Measurements from ENCODE around the gene LUC7L3. TPM values are rescaled to one million over a fixed set of nuclear protein-coding genes. Genes with fewer than 3 reads are reported as not detected.

Gene LUC7L3
- total and polyA plus RNA-seq, 2 of the 13 experiments (the other 11 are each of a cell fraction or from before 2014, with no cell fraction given) = 108 to 120 TPM

GRCh38 chr17:50684612-50685333 lies 34.6 kb upstream of the LUC7L3 start (continued):
- TF ChIP-seq, protein P1, sequence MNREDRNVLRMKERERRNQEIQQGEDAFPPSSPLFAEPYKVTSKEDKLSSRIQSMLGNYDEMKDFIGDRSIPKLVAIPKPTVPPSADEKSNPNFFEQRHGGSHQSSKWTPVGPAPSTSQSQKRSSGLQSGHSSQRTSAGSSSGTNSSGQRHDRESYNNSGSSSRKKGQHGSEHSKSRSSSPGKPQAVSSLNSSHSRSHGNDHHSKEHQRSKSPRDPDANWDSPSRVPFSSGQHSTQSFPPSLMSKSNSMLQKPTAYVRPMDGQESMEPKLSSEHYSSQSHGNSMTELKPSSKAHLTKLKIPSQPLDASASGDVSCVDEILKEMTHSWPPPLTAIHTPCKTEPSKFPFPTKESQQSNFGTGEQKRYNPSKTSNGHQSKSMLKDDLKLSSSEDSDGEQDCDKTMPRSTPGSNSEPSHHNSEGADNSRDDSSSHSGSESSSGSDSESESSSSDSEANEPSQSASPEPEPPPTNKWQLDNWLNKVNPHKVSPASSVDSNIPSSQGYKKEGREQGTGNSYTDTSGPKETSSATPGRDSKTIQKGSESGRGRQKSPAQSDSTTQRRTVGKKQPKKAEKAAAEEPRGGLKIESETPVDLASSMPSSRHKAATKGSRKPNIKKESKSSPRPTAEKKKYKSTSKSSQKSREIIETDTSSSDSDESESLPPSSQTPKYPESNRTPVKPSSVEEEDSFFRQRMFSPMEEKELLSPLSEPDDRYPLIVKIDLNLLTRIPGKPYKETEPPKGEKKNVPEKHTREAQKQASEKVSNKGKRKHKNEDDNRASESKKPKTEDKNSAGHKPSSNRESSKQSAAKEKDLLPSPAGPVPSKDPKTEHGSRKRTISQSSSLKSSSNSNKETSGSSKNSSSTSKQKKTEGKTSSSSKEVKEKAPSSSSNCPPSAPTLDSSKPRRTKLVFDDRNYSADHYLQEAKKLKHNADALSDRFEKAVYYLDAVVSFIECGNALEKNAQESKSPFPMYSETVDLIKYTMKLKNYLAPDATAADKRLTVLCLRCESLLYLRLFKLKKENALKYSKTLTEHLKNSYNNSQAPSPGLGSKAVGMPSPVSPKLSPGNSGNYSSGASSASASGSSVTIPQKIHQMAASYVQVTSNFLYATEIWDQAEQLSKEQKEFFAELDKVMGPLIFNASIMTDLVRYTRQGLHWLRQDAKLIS (CRISPR knock-in tag; IDR thresholded peaks at IDR 0.05) = peak; percentile 74
- TF ChIP-seq CC2D1A (CRISPR knock-in tag; IDR thresholded peaks at IDR 0.05) = no peak
- no peak for TF ChIP-seq IKZF1 (IDR thresholded peaks at IDR 0.05)
- TF ChIP-seq TEAD2 (CRISPR knock-in tag; IDR thresholded peaks at IDR 0.05) = no peak
- TF ChIP-seq CHD4 (IDR thresholded peaks at IDR 0.05; ENCODE audit: borderline replicate concordance, low read length) = peak; percentile 95
- TF ChIP-seq ETV6 (CRISPR knock-in tag; conservative IDR thresholded peaks at IDR 0.05) = peak; percentile 91
- TF ChIP-seq THAP11 (CRISPR knock-in tag; IDR thresholded peaks at IDR 0.05) = peak; percentile 85
- TF ChIP-seq MXI1 (IDR thresholded peaks at IDR 0.05; ENCODE audit: borderline replicate concordance, low read depth, low read length) = peak; percentile 90; the same call in 2 of the 3 replicates
- TF ChIP-seq, protein P2, sequence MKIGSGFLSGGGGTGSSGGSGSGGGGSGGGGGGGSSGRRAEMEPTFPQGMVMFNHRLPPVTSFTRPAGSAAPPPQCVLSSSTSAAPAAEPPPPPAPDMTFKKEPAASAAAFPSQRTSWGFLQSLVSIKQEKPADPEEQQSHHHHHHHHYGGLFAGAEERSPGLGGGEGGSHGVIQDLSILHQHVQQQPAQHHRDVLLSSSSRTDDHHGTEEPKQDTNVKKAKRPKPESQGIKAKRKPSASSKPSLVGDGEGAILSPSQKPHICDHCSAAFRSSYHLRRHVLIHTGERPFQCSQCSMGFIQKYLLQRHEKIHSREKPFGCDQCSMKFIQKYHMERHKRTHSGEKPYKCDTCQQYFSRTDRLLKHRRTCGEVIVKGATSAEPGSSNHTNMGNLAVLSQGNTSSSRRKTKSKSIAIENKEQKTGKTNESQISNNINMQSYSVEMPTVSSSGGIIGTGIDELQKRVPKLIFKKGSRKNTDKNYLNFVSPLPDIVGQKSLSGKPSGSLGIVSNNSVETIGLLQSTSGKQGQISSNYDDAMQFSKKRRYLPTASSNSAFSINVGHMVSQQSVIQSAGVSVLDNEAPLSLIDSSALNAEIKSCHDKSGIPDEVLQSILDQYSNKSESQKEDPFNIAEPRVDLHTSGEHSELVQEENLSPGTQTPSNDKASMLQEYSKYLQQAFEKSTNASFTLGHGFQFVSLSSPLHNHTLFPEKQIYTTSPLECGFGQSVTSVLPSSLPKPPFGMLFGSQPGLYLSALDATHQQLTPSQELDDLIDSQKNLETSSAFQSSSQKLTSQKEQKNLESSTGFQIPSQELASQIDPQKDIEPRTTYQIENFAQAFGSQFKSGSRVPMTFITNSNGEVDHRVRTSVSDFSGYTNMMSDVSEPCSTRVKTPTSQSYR (CRISPR knock-in tag; IDR thresholded peaks at IDR 0.05; ENCODE audit: borderline replicate concordance) = no peak; the same call in 1 of the 2 replicates
- TF ChIP-seq POGZ (CRISPR knock-in tag; IDR thresholded peaks at IDR 0.05) = peak; percentile 87; the same call in 1 of the 2 replicates
- TF ChIP-seq ZNF563 (CRISPR knock-in tag; IDR thresholded peaks at IDR 0.05) = peak; percentile 79
- TF ChIP-seq FOSL1 (CRISPR knock-in tag; IDR thresholded peaks at IDR 0.05; ENCODE audit: borderline replicate concordance) = peak; percentile 60; the same call in 1 of the 2 replicates
- peak; percentile 69; the same call in 1 of the 2 replicates for TF ChIP-seq BHLHE40 (IDR thresholded peaks at IDR 0.05; ENCODE audit: low read length)
- peak; percentile 96 for TF ChIP-seq YEATS4 (CRISPR knock-in tag; IDR thresholded peaks at IDR 0.05; ENCODE audit: borderline replicate concordance)
- TF ChIP-seq ZNF33A (CRISPR knock-in tag; IDR thresholded peaks at IDR 0.05; ENCODE audit: borderline replicate concordance) = no peak
- TF ChIP-seq ZFAT (CRISPR knock-in tag; conservative IDR thresholded peaks at IDR 0.05) = no peak
- peak; percentile 90; the same call in 1 of the 2 replicates for TF ChIP-seq ZNF552 (CRISPR knock-in tag; IDR thresholded peaks at IDR 0.05; ENCODE audit: borderline replicate concordance)
- no peak for TF ChIP-seq CHD2 (IDR thresholded peaks at IDR 0.05; ENCODE audit: low read depth, low read length)
- TF ChIP-seq, protein P3, sequence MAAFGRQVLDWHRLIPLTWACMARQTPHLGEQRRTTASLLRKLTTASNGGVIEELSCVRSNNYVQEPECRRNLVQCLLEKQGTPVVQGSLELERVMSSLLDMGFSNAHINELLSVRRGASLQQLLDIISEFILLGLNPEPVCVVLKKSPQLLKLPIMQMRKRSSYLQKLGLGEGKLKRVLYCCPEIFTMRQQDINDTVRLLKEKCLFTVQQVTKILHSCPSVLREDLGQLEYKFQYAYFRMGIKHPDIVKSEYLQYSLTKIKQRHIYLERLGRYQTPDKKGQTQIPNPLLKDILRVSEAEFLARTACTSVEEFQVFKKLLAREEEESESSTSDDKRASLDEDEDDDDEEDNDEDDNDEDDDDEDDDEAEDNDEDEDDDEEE (CRISPR knock-in tag; IDR thresholded peaks at IDR 0.05) = peak; percentile 86; the same call in 1 of the 2 replicates
- TF ChIP-seq, protein P4, sequence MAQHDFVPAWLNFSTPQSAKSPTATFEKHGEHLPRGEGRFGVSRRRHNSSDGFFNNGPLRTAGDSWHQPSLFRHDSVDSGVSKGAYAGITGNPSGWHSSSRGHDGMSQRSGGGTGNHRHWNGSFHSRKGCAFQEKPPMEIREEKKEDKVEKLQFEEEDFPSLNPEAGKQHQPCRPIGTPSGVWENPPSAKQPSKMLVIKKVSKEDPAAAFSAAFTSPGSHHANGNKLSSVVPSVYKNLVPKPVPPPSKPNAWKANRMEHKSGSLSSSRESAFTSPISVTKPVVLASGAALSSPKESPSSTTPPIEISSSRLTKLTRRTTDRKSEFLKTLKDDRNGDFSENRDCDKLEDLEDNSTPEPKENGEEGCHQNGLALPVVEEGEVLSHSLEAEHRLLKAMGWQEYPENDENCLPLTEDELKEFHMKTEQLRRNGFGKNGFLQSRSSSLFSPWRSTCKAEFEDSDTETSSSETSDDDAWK (CRISPR knock-in tag; IDR thresholded peaks at IDR 0.05) = no peak
- peak; percentile 98 for TF ChIP-seq ZNF572 (CRISPR knock-in tag; IDR thresholded peaks at IDR 0.05)
- 0 out of 2 replicates have a peak, but pooled peaks have one; percentile 35 for TF ChIP-seq TCF7 (IDR thresholded peaks at IDR 0.05; ENCODE audit: low read depth)
